AG08396 (cell line): ENCODE results near the gene CD180.
A peak's percentile ranks its signal among the peaks of the same experiment; 100 is the strongest.

ENCODE experiments used
- DNase-seq: peaks from one replicate; pipeline ENCODE4 v3.0.0; 2012; ENCODE audit warnings: low spot score, mixed read lengths

CD180 gene

DNA sequence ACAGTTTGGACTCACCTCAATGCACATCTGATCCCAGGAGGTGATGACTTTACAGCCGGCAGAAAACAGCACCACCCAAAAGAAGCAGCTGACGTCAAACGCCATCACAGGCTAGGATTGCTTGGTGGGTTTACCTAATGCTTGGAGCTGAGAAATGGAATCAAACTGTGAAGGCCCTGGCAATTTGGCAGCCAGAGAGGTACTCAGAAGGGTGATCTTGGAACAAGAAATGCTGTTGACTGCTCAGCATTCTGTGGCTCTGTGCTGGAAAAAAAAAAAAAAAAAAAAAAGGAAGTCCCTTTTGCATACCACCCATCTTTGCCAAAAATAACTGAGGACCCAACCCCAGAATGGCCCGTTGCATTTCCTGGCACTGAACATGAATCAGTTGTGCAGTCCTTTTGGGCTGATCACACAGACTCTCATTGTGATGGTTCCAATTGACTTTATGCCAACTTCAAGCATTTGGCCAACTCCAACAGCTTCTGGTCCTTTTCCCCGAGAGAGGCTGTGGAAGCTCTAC is at the start of gene CD180:
Gene CD180 (minus strand): TSS at position 263 of the 523 bp plus-strand sequence. CDS start 158 bp downstream, at position 105.
- no peak for DNase-seq

DNA sequence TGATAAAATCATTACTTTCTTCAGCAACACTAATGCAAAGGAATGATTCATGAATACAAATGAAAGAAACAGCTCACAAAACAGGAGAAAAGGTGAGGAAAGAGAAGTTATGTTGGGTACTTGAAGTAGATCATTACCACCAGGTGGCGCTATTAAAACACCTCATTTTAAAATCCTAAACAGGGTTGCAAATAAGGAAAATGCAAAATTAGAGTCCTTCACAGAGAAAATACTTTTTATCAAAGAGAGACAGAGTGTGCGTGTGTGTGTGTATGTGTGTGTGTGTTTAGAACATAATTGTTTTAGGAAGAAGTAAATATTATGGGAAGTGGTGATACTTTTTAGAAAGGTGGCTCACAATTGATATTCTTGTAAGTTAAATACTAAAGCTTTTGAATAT is 49.5 kb upstream of the CD180 start:
- DNase-seq: peak; percentile 17

GRCh38 chr5:67245259-67245846 is 48.8 kb upstream of the CD180 start:
- DNase-seq: no peak

- DNase-seq: no peak
Observed at GRCh38 chr5:67244345-67244793, 47.8 kb upstream of the CD180 start.

- no peak for DNase-seq
Observed at GRCh38 chr5:67243944-67244343, 47.3 kb upstream of the CD180 start.

DNA sequence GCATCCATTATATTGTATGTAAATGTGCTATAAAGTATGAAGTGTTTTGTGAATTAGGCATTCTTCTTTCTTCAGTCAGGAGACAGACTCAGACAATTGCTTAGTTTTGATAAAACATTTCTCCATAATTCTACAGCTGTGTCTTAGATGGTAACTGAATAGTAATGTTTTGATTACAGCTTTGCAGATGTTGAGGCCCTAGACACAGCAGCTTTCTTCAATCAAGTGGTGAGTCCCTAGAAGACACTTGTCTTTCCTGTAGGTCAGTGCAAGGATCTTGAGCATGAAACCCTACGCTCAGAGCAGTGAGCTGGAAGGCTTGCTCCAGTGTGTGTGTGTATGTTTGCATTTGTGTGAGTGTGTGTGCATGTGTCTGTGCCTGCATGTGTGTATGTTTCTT is 46.8 kb upstream of the CD180 start:
- no peak for DNase-seq

GRCh38 chr5:67241326-67241725 is 44.7 kb upstream of the CD180 start:
- DNase-seq: no peak

DNA sequence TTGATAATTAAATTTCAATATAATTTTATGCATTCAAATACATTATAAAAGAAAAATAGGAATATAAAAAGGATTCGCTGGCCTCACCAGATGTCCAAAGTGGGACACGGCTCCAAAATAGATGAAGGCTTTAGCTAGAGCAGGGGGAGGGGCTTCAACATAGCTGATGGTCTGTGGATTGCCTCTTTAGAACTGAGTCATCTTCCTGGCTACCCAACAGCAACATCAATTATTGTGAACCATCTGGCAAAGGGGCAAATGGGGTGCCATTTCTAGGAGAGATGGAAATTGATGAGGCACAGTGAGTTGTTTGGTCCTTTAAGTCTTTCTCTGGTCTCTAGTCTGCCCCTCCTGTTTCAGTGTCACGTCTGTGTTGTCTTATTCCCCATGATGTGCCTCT is 44.2 kb upstream of the CD180 start:
- DNase-seq: no peak

GRCh38 chr5:67240065-67240464 is 43.5 kb upstream of the CD180 start:
- no peak for DNase-seq

GRCh38 chr5:67238191-67238590 is 41.6 kb upstream of the CD180 start:
- peak; percentile 15 for DNase-seq

DNA sequence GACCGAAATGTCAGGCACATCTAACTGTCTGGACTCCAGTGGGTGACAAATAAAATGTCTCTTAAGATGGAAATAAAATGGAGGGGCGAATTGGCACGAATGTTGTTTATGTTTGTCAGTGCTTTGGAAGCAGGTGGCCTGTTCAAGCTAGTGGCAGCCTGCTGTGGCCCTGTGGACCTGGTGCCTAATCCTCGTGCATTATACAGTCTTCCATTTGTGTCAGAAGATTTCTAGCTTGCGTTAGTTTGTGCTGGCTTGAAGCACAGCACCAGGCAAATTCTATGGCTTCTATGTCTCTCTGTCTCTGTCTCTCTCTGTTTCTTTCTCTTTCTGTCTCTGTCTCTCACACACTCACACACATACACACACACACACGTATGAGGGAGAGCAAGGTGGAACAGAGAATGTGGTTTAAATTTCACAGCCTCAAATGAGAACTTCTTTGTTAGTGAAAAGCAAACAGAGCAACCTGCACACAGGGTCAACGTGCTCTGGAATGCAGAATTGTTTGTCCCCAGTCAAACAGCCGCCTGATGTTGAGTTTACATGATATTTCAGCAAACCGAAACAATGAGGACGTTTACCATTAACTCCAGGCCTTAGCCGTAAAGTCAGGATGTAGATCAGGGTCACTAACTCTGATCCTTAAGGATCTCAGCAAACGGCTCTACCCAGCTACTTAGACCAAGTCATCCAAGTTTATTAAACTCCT is 39.0 kb upstream of the CD180 start:
- DNase-seq: no peak

DNA sequence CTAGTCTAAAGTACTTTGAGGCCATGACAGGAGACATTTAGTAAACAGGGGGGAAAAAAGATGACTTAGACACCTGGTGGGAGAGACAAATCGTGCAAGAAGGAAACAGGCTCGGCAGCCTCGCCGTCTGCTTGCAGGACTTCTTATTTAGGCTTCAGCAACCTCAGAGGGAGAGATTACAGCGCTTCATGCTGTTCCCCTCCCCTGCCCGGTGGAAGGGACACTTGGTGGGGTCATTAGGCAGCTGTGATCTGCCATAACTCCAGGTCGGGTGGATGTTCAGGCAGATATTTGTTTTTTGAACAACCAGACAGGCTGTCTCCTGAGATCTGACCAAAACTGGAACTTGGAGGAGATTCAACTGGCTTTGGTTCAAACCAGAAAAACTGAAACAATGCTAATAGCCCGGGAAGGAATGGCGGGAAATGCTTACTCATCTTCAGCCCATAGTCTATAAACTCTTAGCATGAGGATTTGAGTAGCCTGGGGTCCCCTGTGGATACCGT is 38.1 kb upstream of the CD180 start:
- peak; percentile 39 for DNase-seq

- DNase-seq: no peak
Observed at GRCh38 chr5:67233075-67233474, 36.5 kb upstream of the CD180 start.

- no peak for DNase-seq
Observed at GRCh38 chr5:67223211-67223610, 26.6 kb upstream of the CD180 start.

GRCh38 chr5:67222243-67223025 is 25.8 kb upstream of the CD180 start:
- DNase-seq: no peak

GRCh38 chr5:67221487-67222242 is 25.1 kb upstream of the CD180 start:
- DNase-seq: no peak

- no peak for DNase-seq
Observed at GRCh38 chr5:67216564-67216963, 20.0 kb upstream of the CD180 start.

DNA sequence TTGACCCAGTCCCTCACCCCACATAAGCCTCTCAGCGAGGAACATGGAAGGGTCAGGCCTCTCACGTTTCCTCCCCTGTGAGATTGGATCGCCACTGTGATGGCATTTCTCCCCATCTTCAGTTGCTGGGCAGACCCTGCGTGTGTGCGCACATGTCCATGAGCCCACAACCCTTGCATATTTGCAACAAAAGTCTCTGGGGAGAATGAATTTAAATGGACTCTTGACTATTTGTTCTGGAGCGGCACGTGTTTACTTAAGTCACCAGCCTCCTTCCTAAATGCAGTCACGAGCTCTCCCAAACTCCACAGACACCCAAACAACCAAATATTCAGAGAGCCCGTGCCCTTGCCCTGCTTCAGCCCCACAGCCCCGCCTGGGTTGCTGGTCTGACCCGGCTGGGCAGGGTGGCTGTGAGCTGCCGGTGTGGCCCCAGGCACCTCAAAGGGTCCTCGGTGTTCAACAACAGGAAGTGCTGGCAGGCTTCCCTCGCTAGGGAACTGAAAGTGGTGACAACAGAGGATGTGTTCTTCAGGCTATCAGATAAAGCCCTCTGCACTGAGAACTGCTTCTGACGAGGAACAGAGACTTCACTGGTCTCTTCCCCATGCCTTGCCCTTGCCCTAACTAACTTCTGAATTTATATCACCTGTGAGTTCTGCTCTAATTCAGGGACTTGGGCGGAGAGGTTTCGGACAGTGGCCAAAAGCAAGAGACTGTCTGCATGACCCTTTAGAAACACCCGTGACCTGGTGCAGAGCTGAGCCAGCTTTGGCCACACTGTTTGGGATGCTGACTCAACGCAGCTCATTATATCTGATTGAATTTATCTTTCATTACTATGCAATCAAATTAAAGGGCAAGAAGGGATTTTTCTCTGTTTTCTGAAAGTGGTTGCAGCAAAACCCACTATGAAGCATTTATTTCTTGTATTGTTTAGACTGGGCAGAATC is 19.2 kb upstream of the CD180 start:
- DNase-seq: no peak

DNA sequence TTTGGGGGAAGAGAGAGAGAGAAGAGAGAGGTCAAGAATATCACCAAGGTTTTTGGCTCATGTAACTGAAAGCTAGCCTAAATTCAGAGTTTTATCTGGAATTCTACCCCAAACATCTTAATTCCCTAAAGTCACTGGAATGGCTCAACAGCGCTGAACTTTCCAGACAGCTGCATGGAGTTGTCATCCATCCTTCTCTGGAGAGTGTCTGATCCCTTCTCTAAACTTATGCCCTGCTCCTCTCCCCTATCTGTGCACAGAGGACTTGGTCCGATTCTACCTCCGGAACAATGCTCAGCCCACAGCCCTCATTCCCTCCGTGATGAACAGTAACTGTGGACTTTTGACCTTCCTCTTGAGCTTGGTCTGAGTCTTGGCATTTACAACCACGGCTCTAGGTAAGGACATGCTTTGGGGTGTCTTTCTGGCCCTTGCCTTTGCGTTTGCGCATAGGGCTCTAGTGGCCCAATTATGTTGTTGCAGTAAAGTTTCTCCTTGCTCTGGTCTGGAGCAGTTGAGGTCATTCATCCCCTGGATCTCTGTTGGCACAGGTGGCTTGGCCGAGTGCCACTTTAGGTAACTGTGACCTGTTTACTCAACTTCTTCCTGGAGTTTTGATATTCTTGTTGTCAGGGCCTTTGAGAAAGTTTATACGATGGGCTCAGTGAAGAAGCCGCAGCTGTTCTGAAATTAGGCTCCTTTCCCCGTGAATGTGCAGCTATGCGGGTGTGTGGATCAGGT is 18.3 kb upstream of the CD180 start:
- DNase-seq: no peak

GRCh38 chr5:67214036-67214435 is 17.4 kb upstream of the CD180 start:
- DNase-seq: no peak
